Measurements from ENCODE around the gene TSPEAR. TPM values are rescaled to one million over a fixed set of nuclear protein-coding genes. Genes with fewer than 3 reads are reported as not detected.
"Not testable (repeated sequence)": the region's sequence is repeated elsewhere in the genome, so short reads cannot be mapped to it uniquely, and the experiment has no call there.

Gene TSPEAR
- total and polyA plus RNA-seq, 2 donors (not counting 1 experiment from before 2014, with no cell fraction given) = not detected

- DNase-seq (ENCODE audit: low read depth in 2 of 2) = no peak
- H3K79me2 ChIP-seq (ENCODE audit: control insufficient read depth, insufficient read depth, low read length) = no peaks in the 10 kb centered on the region
- no peak overlapping the region for H2AFZ ChIP-seq (ENCODE audit: low read length)
- H3K4me2 ChIP-seq (ENCODE audit: extremely low read depth, insufficient read depth, low read length) = no peak overlapping the region
- TF ChIP-seq EZH2 (IDR thresholded peaks at IDR 0.05; ENCODE audit: low read length, missing control alignments) (no peak), CTCF (conservative IDR thresholded peaks at IDR 0.05 in 1 of 2, IDR thresholded peaks at IDR 0.05 in 1 of 2; ENCODE audit: low read depth in 1 of 2, low read length in 2 of 2) (no peak)
- no peaks in the 10 kb centered on the region for H3K27me3 ChIP-seq (ENCODE audit: control insufficient read depth, insufficient read depth, low read length)
- H3K9me3 ChIP-seq (ENCODE audit: control insufficient read depth, insufficient read depth, low read depth, low read length) = no peaks in the 10 kb centered on the region
- no peaks in the 10 kb centered on the region for H3K4me1 ChIP-seq (ENCODE audit: control insufficient read depth, extremely low read depth, insufficient read depth, low read length)
- no peak overlapping the region for H3K27ac ChIP-seq (ENCODE audit: insufficient read depth, low read length)
- H3K4me3 ChIP-seq (replicated peaks in 1 of 4; ENCODE audit: control extremely low read depth in 1 of 4, insufficient read depth in 1 of 4, low read depth in 3 of 4, low read length in 4 of 4) = no peak overlapping the region
- H3K9ac ChIP-seq (ENCODE audit: insufficient read depth, low read length) = no peak overlapping the region
- no peaks in the 10 kb centered on the region for H4K20me1 ChIP-seq (ENCODE audit: control insufficient read depth, extremely low read depth, insufficient read depth, low read length)
- no peaks in the 10 kb centered on the region for H3K36me3 ChIP-seq (ENCODE audit: control insufficient read depth, insufficient read depth, low read length)
These were observed 129.3 kb downstream of the TSPEAR start for GRCh38 chr21:44582055-44582454.

GRCh38 chr21:44581158-44581557, 130.2 kb downstream of the TSPEAR start:
- no peak overlapping the region for H3K4me2 ChIP-seq (ENCODE audit: extremely low read depth, insufficient read depth, low read length)
- no peaks in the 10 kb centered on the region for H3K27me3 ChIP-seq (ENCODE audit: control insufficient read depth, insufficient read depth, low read length)
- H3K4me1 ChIP-seq (ENCODE audit: control insufficient read depth, extremely low read depth, insufficient read depth, low read length) = no peaks in the 10 kb centered on the region
- H3K79me2 ChIP-seq (ENCODE audit: control insufficient read depth, insufficient read depth, low read length) = no peaks in the 10 kb centered on the region
- no peak overlapping the region for H3K9ac ChIP-seq (ENCODE audit: insufficient read depth, low read length)
- TF ChIP-seq CTCF (conservative IDR thresholded peaks at IDR 0.05 in 1 of 2, IDR thresholded peaks at IDR 0.05 in 1 of 2; ENCODE audit: low read depth in 1 of 2, low read length in 2 of 2) = no peak
- TF ChIP-seq EZH2 (IDR thresholded peaks at IDR 0.05; ENCODE audit: low read length, missing control alignments) = no peak
- no peaks in the 10 kb centered on the region for H4K20me1 ChIP-seq (ENCODE audit: control insufficient read depth, extremely low read depth, insufficient read depth, low read length)
- H2AFZ ChIP-seq (ENCODE audit: low read length) = no peak overlapping the region
- H3K4me3 ChIP-seq (replicated peaks in 1 of 4; ENCODE audit: control extremely low read depth in 1 of 4, insufficient read depth in 1 of 4, low read depth in 3 of 4, low read length in 4 of 4) = no peak overlapping the region
- H3K27ac ChIP-seq (ENCODE audit: insufficient read depth, low read length) = no peak overlapping the region
- H3K36me3 ChIP-seq (ENCODE audit: control insufficient read depth, insufficient read depth, low read length) = no peaks in the 10 kb centered on the region
- DNase-seq (ENCODE audit: low read depth in 2 of 2) = no peak
- no peaks in the 10 kb centered on the region for H3K9me3 ChIP-seq (ENCODE audit: control insufficient read depth, insufficient read depth, low read depth, low read length)

GRCh38 chr21:44580231-44580821, 131.0 kb downstream of the TSPEAR start, which contains the start of gene KRTAP10-5:
TSS of gene KRTAP10-5 (minus strand) at chr21:44580604. CDS start at chr21:44580578, 26 bp downstream.
- H3K27ac ChIP-seq (ENCODE audit: insufficient read depth, low read length); H3K9ac ChIP-seq (ENCODE audit: insufficient read depth, low read length); H3K4me2 ChIP-seq (ENCODE audit: extremely low read depth, insufficient read depth, low read length); H3K27me3 ChIP-seq (ENCODE audit: control insufficient read depth, insufficient read depth, low read length); H3K4me3 ChIP-seq (replicated peaks in 1 of 4; ENCODE audit: control extremely low read depth in 1 of 4, insufficient read depth in 1 of 4, low read depth in 3 of 4, low read length in 4 of 4); DNase-seq (ENCODE audit: low read depth in 2 of 2); H3K36me3 ChIP-seq (ENCODE audit: control insufficient read depth, insufficient read depth, low read length); H3K9me3 ChIP-seq (ENCODE audit: control insufficient read depth, insufficient read depth, low read depth, low read length); H3K4me1 ChIP-seq (ENCODE audit: control insufficient read depth, extremely low read depth, insufficient read depth, low read length); H4K20me1 ChIP-seq (ENCODE audit: control insufficient read depth, extremely low read depth, insufficient read depth, low read length); H3K79me2 ChIP-seq (ENCODE audit: control insufficient read depth, insufficient read depth, low read length); H2AFZ ChIP-seq (ENCODE audit: low read length): not testable (repeated sequence)

Measured in fibroblast of lung (primary cell).